ENCODE results near the gene ZNF81.

Gene ZNF81

GRCh38 chrX:47863187-47863586, 26.5 kb downstream of the ZNF81 start:
- Histone ChIP-seq H3K9ac (ENCODE audit: low read length in 5 of 5) (no peak overlapping the region), H3K27me3 (ENCODE audit: control insufficient read depth in 5 of 5, insufficient read depth in 4 of 5, low read length in 5 of 5) (peaks cover 0 to 14% (median 2%) of the 10 kb centered on the region in 5 donors), H3K36me3 (ENCODE audit: control insufficient read depth in 5 of 5, insufficient read depth in 5 of 5, low read length in 5 of 5) (peaks cover 0 to 5% (median 0%) of the 10 kb centered on the region in 5 donors), H3K4me1 (ENCODE audit: control insufficient read depth in 5 of 5, insufficient read depth in 5 of 5, low read length in 5 of 5) (peaks cover 0 to 13% (median 1%) of the 10 kb centered on the region in 5 donors), H3K9me3 (ENCODE audit: control insufficient read depth in 5 of 5, low read length in 5 of 5) (no peaks in the 10 kb centered on the region), H3K4me3 (ENCODE audit: low read depth in 1 of 5, low read length in 5 of 5) (no peak overlapping the region), H3K27ac (ENCODE audit: low read depth, low read length) (no peak overlapping the region)

- peaks cover 0 to 13% (median 1%) of the 10 kb centered on the region in 5 donors for H3K4me1 ChIP-seq (ENCODE audit: control insufficient read depth in 5 of 5, insufficient read depth in 5 of 5, low read length in 5 of 5)
- H3K27me3 ChIP-seq (ENCODE audit: control insufficient read depth in 5 of 5, insufficient read depth in 4 of 5, low read length in 5 of 5): peaks cover 0 to 14% (median 2%) of the 10 kb centered on the region in 5 donors
- H3K36me3 ChIP-seq (ENCODE audit: control insufficient read depth in 5 of 5, insufficient read depth in 5 of 5, low read length in 5 of 5): peaks cover 0 to 5% (median 0%) of the 10 kb centered on the region in 5 donors
- H3K9ac ChIP-seq (ENCODE audit: low read length in 5 of 5): no peak overlapping the region
- H3K4me3 ChIP-seq (ENCODE audit: low read depth in 1 of 5, low read length in 5 of 5): no peak overlapping the region
- peak overlapping the region; percentile 14 for H3K27ac ChIP-seq (ENCODE audit: low read depth, low read length)
- no peaks in the 10 kb centered on the region for H3K9me3 ChIP-seq (ENCODE audit: control insufficient read depth in 5 of 5, low read length in 5 of 5)
Measured at GRCh38 chrX:47864300-47864699, 27.6 kb downstream of the ZNF81 start.

- Histone ChIP-seq H3K9ac (ENCODE audit: low read length in 5 of 5) (no peak overlapping the region), H3K4me3 (ENCODE audit: low read depth in 1 of 5, low read length in 5 of 5) (no peak overlapping the region), H3K36me3 (ENCODE audit: control insufficient read depth in 5 of 5, insufficient read depth in 5 of 5, low read length in 5 of 5) (peaks cover 0 to 5% (median 0%) of the 10 kb centered on the region in 5 donors), H3K27ac (ENCODE audit: low read depth, low read length) (no peak overlapping the region), H3K4me1 (ENCODE audit: control insufficient read depth in 5 of 5, insufficient read depth in 5 of 5, low read length in 5 of 5) (peaks cover 0 to 13% (median 0%) of the 10 kb centered on the region in 5 donors), H3K27me3 (ENCODE audit: control insufficient read depth in 5 of 5, insufficient read depth in 4 of 5, low read length in 5 of 5) (peaks cover 0 to 14% (median 2%) of the 10 kb centered on the region in 5 donors), H3K9me3 (ENCODE audit: control insufficient read depth in 5 of 5, low read length in 5 of 5) (no peaks in the 10 kb centered on the region)
Measured at GRCh38 chrX:47864785-47865184, 28.1 kb downstream of the ZNF81 start.

GRCh38 chrX:47873123-47873522, 36.4 kb downstream of the ZNF81 start:
- Histone ChIP-seq H3K27me3 (ENCODE audit: control insufficient read depth in 5 of 5, insufficient read depth in 4 of 5, low read length in 5 of 5) (peaks cover 0 to 3% (median 0%) of the 10 kb centered on the region in 5 donors), H3K4me1 (ENCODE audit: control insufficient read depth in 5 of 5, insufficient read depth in 5 of 5, low read length in 5 of 5) (no peaks in the 10 kb centered on the region), H3K9ac (ENCODE audit: low read length in 5 of 5) (no peak overlapping the region), H3K36me3 (ENCODE audit: control insufficient read depth in 5 of 5, insufficient read depth in 5 of 5, low read length in 5 of 5) (peaks cover 0 to 8% (median 0%) of the 10 kb centered on the region in 5 donors), H3K9me3 (ENCODE audit: control insufficient read depth in 5 of 5, low read length in 5 of 5) (peaks cover 0 to 10% (median under 1%) of the 10 kb centered on the region in 5 donors), H3K4me3 (ENCODE audit: low read depth in 1 of 5, low read length in 5 of 5) (no peak overlapping the region), H3K27ac (ENCODE audit: low read depth, low read length) (no peak overlapping the region)

- H3K4me1 ChIP-seq (ENCODE audit: control insufficient read depth in 5 of 5, insufficient read depth in 5 of 5, low read length in 5 of 5): no peaks in the 10 kb centered on the region
- H3K4me3 ChIP-seq (ENCODE audit: low read depth in 1 of 5, low read length in 5 of 5): no peak overlapping the region
- peaks cover 0 to 3% (median 0%) of the 10 kb centered on the region in 5 donors for H3K27me3 ChIP-seq (ENCODE audit: control insufficient read depth in 5 of 5, insufficient read depth in 4 of 5, low read length in 5 of 5)
- no peak overlapping the region for H3K9ac ChIP-seq (ENCODE audit: low read length in 5 of 5)
- H3K36me3 ChIP-seq (ENCODE audit: control insufficient read depth in 5 of 5, insufficient read depth in 5 of 5, low read length in 5 of 5): peaks cover 0 to 9% (median 0%) of the 10 kb centered on the region in 5 donors
- no peak overlapping the region for H3K27ac ChIP-seq (ENCODE audit: low read depth, low read length)
- H3K9me3 ChIP-seq (ENCODE audit: control insufficient read depth in 5 of 5, low read length in 5 of 5): peaks cover 3 to 14% (median 10%) of the 10 kb centered on the region in 5 donors
Measured at GRCh38 chrX:47877327-47877726, 40.6 kb downstream of the ZNF81 start.

- H3K36me3 ChIP-seq (ENCODE audit: control insufficient read depth in 5 of 5, insufficient read depth in 5 of 5, low read length in 5 of 5): peaks cover 0 to 9% (median 0%) of the 10 kb centered on the region in 5 donors
- H3K27ac ChIP-seq (ENCODE audit: low read depth, low read length): no peak overlapping the region
- H3K4me3 ChIP-seq (ENCODE audit: low read depth in 1 of 5, low read length in 5 of 5): no peak overlapping the region
- no peaks in the 10 kb centered on the region for H3K4me1 ChIP-seq (ENCODE audit: control insufficient read depth in 5 of 5, insufficient read depth in 5 of 5, low read length in 5 of 5)
- peaks cover 0 to 3% (median 0%) of the 10 kb centered on the region in 5 donors for H3K27me3 ChIP-seq (ENCODE audit: control insufficient read depth in 5 of 5, insufficient read depth in 4 of 5, low read length in 5 of 5)
- no peak overlapping the region for H3K9ac ChIP-seq (ENCODE audit: low read length in 5 of 5)
- peaks cover 3 to 11% (median 10%) of the 10 kb centered on the region in 5 donors for H3K9me3 ChIP-seq (ENCODE audit: control insufficient read depth in 5 of 5, low read length in 5 of 5)
Measured at GRCh38 chrX:47878198-47878597, 41.5 kb downstream of the ZNF81 start.

GRCh38 chrX:47879463-47879862, 42.8 kb downstream of the ZNF81 start:
- Histone ChIP-seq H3K36me3 (ENCODE audit: control insufficient read depth in 5 of 5, insufficient read depth in 5 of 5, low read length in 5 of 5) (peaks cover 0 to 9% (median 0%) of the 10 kb centered on the region in 5 donors), H3K4me3 (ENCODE audit: low read depth in 1 of 5, low read length in 5 of 5) (no peak overlapping the region), H3K4me1 (ENCODE audit: control insufficient read depth in 5 of 5, insufficient read depth in 5 of 5, low read length in 5 of 5) (no peaks in the 10 kb centered on the region), H3K9ac (ENCODE audit: low read length in 5 of 5) (no peak overlapping the region), H3K27ac (ENCODE audit: low read depth, low read length) (no peak overlapping the region), H3K9me3 (ENCODE audit: control insufficient read depth in 5 of 5, low read length in 5 of 5) (peaks cover 3 to 10% (median 8%) of the 10 kb centered on the region in 5 donors), H3K27me3 (ENCODE audit: control insufficient read depth in 5 of 5, insufficient read depth in 4 of 5, low read length in 5 of 5) (peaks cover 0 to 3% (median 0%) of the 10 kb centered on the region in 5 donors)

GRCh38 chrX:47880927-47881326, 44.2 kb downstream of the ZNF81 start:
- Histone ChIP-seq H3K9ac (ENCODE audit: low read length in 5 of 5) (no peak overlapping the region), H3K4me3 (ENCODE audit: low read depth in 1 of 5, low read length in 5 of 5) (no peak overlapping the region), H3K27ac (ENCODE audit: low read depth, low read length) (no peak overlapping the region), H3K4me1 (ENCODE audit: control insufficient read depth in 5 of 5, insufficient read depth in 5 of 5, low read length in 5 of 5) (peaks cover 0 to 3% (median 0%) of the 10 kb centered on the region in 5 donors), H3K27me3 (ENCODE audit: control insufficient read depth in 5 of 5, insufficient read depth in 4 of 5, low read length in 5 of 5) (no peaks in the 10 kb centered on the region), H3K36me3 (ENCODE audit: control insufficient read depth in 5 of 5, insufficient read depth in 5 of 5, low read length in 5 of 5) (peaks cover 0 to 9% (median 0%) of the 10 kb centered on the region in 5 donors), H3K9me3 (ENCODE audit: control insufficient read depth in 5 of 5, low read length in 5 of 5) (peaks cover 3 to 10% (median 8%) of the 10 kb centered on the region in 5 donors)

GRCh38 chrX:47885501-47885900, 48.8 kb downstream of the ZNF81 start:
- H3K4me1 ChIP-seq (ENCODE audit: control insufficient read depth in 5 of 5, insufficient read depth in 5 of 5, low read length in 5 of 5): peaks cover 0 to 3% (median 0%) of the 10 kb centered on the region in 5 donors
- H3K27me3 ChIP-seq (ENCODE audit: control insufficient read depth in 5 of 5, insufficient read depth in 4 of 5, low read length in 5 of 5): no peaks in the 10 kb centered on the region

GRCh38 chrX:47898024-47898423, 61.3 kb downstream of the ZNF81 start:
- no peak overlapping the region for H3K4me3 ChIP-seq (ENCODE audit: low read depth in 1 of 5, low read length in 5 of 5)
- H3K9ac ChIP-seq (ENCODE audit: low read length in 5 of 5): no peak overlapping the region
- H3K27me3 ChIP-seq (ENCODE audit: control insufficient read depth in 5 of 5, insufficient read depth in 4 of 5, low read length in 5 of 5): peaks cover 0 to 2% (median 0%) of the 10 kb centered on the region in 5 donors
- peaks cover 0 to 10% (median 0%) of the 10 kb centered on the region in 5 donors for H3K9me3 ChIP-seq (ENCODE audit: control insufficient read depth in 5 of 5, low read length in 5 of 5)
- H3K27ac ChIP-seq (ENCODE audit: low read depth, low read length): no peak overlapping the region
- no peaks in the 10 kb centered on the region for H3K4me1 ChIP-seq (ENCODE audit: control insufficient read depth in 5 of 5, insufficient read depth in 5 of 5, low read length in 5 of 5)
- H3K36me3 ChIP-seq (ENCODE audit: control insufficient read depth in 5 of 5, insufficient read depth in 5 of 5, low read length in 5 of 5): peaks cover 0 to 13% (median 0%) of the 10 kb centered on the region in 5 donors

More at GRCh38 chrX:47885501-47885900, 48.8 kb downstream of the ZNF81 start:
- Histone ChIP-seq H3K9ac (ENCODE audit: low read length in 5 of 5) (no peak overlapping the region), H3K27ac (ENCODE audit: low read depth, low read length) (no peak overlapping the region), H3K9me3 (ENCODE audit: control insufficient read depth in 5 of 5, low read length in 5 of 5) (peaks cover 0 to 5% (median 0%) of the 10 kb centered on the region in 5 donors), H3K4me3 (ENCODE audit: low read depth in 1 of 5, low read length in 5 of 5) (no peak overlapping the region), H3K36me3 (ENCODE audit: control insufficient read depth in 5 of 5, insufficient read depth in 5 of 5, low read length in 5 of 5) (peaks cover 0 to 12% (median 3%) of the 10 kb centered on the region in 5 donors)

Data from subcutaneous abdominal adipose tissue (tissue), 5 donors.